NCI-H2171 (cell line): ENCODE data around the gene SLX4IP.

Experiments
- DNase-seq: peaks from one replicate; lab custom pipeline; 2025; lab: John Stamatoyannopoulos, UW

SLX4IP gene

GRCh38 chr20:10466325-10466724 is 31.2 kb downstream of the SLX4IP start:
- DNase-seq, result no peak

DNA sequence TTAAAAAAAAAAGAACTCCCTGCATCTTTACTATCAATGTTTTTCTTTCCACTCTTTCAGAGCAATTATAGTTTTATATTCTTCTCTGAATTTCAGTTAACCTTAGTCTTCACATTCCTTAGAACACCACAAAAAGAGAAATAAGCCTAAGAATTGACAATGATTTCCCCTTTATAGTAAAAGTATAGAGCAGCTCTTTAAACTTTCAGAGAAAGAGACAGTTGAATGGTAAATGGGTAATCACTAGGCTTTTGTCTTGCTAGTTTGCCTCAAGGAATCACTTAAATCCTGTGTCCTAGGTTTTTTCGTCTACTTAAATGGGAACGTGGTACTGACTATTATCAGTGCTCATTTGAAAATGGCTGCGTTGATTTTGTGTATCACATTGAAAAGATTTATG is 31.8 kb downstream of the SLX4IP start:
- no peak for DNase-seq

DNA sequence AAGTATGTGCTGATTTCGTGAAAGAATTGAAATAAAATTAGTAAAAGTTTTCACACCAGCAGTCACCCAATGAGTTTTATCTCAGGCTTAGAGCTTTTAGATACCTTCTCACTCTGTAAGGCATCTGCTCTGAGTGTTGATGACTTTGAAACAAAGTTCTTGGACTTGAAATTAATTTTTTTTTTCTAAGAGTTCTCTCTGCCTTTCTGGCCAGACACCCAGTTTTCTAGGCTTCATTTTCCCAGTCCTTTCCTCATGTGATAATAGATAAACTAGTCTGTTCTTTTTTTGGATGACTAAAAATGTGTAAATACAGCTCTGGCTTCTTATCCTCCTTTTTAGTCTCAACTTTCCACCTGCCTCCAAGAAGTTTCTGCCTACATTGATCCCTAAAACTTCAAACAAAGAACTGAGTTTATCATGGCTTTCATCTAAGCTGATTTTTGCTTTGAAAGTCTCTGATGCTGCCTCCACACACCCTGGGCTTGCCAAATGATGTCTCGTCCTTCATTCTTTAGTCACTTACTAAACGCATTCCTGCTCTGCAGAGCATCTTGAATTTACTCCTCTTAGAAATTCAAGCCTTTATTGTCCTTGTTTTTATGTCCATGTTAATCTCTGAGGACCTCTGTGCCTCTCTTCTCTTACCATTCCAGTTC is 32.7 kb downstream of the SLX4IP start:
- DNase-seq, result no peak

DNA sequence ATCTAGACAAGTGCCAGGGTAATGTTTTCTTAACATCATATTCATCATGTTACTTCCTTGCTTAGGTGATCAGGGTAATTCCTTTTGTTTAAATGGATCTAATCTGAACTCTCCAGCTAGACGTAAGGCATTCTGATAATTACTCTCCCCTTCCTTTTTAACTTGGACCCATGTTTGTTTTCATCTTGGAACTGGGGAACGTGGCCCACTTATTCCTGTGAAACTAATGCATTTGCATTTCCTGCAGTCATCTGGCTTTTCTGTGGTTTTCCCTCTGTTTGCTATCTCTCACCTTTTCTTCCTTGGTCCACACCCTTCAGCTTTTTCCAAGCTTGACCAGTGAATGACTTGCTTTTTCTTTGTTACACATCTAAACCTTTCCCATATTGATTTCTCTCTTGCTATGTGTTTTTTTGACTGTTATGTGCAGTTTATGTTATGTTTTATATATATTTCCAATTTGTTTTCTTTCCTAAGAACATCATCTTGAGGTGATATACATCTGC is 33.3 kb downstream of the SLX4IP start:
- DNase-seq, result no peak

- no peak for DNase-seq
Measured at GRCh38 chr20:10469056-10469455, 34.0 kb downstream of the SLX4IP start.

DNA sequence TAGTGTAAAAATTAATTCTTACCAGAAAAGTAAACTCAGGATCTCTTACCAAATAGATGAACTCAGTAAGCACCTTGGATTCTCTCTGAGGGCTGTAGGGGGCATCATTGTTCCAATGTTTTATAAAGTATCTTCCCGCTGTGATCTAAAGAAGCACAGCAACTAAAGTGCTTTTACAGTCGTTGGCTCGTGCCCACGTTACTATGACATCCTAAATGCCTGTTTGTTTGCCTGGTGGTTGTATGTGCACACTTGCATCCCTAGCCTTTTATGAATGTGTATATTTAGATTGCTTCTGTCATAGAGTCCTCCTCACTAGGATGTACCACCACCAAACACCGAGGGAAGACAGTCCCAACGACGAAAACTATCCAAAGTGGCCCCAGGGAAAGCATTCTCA is 34.5 kb downstream of the SLX4IP start:
- DNase-seq, result no peak

DNA sequence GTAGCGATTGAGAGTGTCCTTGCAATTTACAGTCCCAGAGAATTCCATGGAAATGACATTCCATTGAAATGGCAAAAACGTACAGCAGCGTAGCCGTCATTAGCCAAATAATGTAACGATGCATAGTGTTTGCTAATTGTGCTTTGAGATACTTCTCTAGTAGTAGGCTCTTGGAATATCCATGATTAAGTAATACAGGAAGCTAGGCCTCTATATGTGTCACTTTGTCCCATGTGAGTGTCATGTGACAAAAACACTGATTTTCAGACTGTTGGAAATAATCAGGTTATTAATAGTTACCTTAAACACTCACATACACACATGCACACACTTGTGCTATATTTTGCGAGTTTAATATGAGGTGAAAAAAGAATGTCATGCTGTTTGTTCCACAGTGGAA is 35.2 kb downstream of the SLX4IP start:
- no peak for DNase-seq

DNA sequence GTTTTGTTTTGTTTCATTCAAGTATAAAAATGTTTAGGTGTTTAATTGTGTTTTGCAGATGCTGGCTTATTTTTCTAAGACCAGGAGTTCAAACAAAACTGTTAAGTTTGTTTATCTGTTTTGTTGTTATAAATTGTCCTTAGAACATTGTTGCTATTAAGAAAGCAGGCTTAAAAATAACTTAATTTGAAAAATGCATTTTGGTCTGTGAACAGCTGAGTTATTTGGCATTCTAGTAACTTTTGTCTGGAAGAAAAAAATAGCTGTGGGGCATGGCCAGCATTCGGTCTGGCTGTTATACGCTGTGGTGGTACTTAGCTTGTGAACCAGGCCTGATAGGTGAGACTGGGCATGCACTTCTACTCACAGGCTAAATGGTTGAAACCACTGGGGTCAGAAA is 37.8 kb downstream of the SLX4IP start:
- DNase-seq, result no peak

DNA sequence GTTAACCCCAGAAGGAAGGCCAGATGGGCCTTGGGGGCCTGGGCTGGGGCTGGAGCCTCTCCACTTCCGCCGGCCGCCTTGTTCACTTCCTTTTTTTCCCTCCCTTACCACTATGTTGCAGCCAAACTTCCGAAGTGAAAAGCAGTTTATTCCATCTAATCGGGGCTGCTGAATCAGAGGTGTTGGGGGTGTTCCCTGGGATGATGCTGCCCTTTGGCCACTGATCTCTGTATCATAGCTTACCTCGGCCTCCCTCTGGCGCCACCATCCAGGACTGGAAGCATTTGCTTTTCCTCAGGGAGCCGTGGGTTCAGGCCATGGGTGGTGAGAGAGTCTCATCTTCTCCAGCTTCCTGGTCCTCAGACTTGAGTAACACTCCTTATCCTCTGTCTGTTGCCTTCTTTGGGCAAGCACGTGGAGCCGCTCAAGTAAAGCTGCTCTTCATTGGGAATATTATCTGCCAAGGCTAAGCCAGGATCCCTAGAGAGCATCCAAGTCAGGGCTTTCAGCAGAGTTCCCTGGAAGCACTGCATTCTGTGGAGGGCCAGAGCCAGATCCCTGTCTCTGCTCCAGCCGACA is 39.6 kb downstream of the SLX4IP start:
- no peak for DNase-seq

GRCh38 chr20:10475225-10475624 is 40.1 kb downstream of the SLX4IP start:
- DNase-seq, result no peak

DNA sequence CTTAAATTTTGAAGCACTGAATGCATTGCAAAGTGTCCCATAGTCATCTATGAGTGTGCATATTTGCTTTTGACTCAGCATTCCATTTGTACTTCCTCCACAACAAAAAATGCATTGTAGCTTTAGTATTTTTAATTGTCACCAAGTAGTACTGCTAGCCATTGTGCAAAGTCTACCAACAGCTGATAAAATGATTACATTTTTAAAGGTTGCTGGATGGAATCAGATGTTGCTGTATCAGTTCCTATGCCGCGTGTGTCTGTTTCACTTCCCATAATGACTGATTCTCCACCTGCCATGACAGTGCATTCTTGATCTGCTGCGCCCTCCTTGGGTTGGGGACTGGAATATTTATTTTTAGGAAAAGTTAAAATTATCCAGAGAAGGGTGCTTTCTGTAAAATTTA is 41.2 kb downstream of the SLX4IP start:
- DNase-seq, result no peak

DNA sequence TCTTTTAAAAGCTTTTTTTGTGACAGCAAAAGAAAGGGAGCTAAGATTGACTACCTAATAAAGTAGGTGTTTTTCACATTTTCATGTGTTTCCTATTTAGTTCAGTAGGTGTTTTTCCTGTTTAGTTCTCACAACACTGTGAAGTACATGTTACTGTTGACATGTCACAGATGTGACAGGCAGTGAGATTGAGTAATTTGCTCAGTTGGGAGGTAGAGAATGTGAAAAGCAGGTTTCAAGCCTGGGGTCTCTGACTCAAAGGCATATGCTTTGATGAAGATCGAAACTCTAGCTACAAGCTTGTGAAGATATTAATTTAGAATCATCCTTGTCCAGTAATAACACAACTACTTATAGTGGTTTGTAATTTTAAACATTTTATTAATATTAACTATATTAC is 43.1 kb downstream of the SLX4IP start:
- DNase-seq, result no peak

- DNase-seq, result no peak
Measured at GRCh38 chr20:10478930-10479329, 43.8 kb downstream of the SLX4IP start.

DNA sequence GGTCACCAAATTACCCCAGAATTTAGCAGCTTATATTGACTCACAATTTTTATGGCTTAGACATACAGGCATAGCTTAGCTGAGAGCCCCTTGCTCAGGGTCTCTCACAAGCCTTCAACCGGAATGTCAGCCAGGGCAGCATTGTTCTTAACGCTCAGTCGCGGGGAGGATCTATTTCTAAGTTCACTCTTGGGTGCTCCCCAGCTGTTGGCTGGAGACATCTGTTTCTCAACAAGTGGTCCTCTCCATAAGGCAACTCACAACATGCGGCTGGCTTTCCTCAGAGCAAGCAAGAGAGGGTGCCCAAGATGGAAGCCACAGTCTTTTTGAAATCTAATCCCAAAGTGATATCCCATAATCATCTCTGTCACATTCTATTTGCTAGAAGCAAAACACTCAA is 46.6 kb downstream of the SLX4IP start:
- no peak for DNase-seq

DNA sequence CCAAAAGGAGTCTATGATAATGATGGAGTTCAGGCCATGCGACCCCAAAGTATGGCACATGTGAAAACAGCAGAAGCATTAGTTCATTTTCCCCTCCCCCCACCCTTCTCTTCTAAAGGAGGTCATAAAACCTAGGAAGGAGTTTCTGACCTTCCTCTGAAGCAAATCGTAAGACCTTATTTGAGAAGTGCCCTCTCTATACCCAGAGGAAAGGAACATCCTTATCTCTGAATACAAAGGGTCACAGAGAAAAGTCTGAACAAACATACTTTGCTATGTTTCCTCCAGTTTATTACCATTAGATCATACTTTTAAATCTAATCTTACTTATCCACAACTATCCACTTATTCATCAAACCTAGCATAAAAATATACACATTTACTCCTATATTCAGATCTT is 48.6 kb downstream of the SLX4IP start:
- no peak for DNase-seq

- DNase-seq, result no peak
Measured at GRCh38 chr20:10487142-10488136, 52.3 kb downstream of the SLX4IP start.

GRCh38 chr20:10488534-10488933 is 53.4 kb downstream of the SLX4IP start:
- DNase-seq, result no peak

GRCh38 chr20:10489853-10490252 is 54.7 kb downstream of the SLX4IP start:
- DNase-seq, result no peak

DNA sequence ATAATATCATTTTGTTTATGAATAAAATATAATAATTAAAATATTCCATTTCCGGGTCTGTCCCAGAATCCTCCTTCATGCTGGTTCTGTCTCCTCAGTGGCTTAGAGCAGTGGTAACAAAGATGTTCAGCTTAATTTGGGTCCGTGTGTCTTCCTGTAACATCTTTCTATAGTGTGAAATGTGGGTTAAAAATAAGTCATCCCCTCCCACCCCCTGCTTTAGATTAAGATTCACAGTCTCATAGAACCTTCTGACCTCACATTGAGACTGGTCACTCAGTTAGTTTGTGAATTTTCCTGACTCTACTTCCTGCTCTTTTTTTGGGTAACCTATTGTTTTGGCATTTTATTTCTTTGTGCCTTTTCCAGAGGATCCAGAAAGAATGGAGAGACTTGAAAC is 55.2 kb downstream of the SLX4IP start:
- no peak for DNase-seq

DNA sequence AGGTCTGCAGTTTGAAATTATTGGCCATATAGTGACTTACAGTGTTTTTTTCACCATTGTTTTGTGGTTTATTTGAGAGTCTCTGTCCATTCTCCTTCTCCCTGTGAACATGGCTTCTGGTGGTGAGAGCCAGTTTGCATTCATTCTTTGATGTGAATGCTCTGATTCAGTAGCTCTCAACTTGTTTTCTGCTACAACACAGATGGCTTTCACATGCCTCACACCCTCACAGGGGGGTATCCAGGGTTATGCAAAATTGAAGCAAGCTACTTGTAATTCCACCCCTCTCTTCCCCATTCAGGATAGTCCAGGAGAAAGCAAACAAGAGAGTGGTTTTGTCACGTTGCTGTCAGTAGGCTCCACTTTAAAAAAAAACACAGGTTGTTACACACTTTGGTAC is 55.6 kb downstream of the SLX4IP start:
- DNase-seq, result no peak

GRCh38 chr20:10492065-10492464 is 57.0 kb downstream of the SLX4IP start:
- DNase-seq, result no peak

DNA sequence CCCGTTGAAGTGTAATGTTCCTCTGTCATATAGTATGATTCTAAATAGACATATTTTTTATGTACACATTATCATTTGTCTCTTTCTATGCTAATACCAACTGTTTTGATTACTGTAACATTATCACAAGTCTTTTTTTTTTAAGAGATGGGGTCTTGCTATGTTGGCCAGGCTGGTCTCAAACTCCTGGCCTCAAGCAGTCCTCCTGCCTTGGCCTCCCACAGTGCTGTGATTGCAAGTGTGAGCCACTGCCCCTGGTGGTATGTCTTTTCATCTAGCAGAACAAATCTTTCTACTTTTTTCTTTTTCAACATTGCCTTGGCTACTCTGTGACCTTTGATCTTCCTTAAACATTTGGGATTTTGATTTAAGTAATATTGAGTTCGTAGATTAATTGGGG is 57.7 kb downstream of the SLX4IP start:
- DNase-seq, result no peak

DNA sequence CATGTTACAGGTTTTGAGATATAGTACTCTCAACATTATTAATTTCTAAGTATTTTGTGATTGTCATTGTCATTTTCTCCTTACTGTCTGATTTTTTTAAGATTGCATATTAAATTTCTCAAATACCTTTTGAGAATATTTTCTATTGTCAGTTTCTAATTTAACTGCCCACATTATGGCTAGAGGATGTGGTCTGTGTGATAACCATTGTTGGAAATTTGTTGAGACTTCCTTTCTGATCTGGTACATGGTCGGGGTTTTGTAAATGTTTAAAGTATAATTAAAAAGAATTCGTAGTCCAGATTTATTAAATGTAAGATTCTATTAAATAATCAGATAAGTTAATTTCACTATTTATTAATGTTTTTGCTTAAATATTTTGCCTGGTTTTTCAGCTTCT is 60.1 kb downstream of the SLX4IP start:
- DNase-seq, result no peak
